DMS53 (cell line): Measurements from ENCODE around the gene SYNDIG1L.

ENCODE experiments used
- DNase-seq: peaks from one replicate; lab custom pipeline; 2025; lab: John Stamatoyannopoulos, UW

Gene SYNDIG1L

DNA sequence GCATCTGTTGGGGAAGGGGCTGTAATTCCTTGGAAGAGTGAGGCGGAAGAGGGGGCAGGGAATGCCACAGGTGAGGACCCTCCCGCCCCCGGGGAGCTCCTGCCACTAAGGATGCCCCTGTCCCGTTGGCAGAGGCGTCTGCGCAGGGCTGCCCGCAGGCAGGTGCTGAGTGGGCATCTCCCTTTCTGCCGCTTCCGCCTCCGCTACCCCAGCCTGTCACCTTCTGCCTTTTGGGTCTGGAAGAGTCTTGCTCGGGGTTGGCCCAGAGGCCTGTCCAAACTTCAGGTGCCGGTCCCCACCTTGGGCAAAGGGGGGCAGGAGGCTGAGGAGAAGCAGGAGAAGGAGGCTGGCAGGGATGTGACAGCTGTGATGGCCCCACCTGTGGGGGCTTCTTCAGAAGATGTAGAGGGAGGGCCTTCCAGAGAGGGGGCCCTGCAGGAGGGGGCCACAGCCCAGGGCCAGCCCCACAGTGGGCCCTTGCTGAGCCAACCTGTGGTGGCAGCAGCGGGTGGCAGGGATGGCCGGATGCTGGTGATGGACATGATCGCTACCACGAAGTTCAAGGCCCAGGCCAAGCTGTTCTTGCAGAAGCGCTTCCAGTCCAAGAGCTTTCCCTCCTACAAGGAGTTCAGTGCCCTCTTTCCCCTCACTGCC lies 67.7 kb downstream of the SYNDIG1L start:
- DNase-seq: no peak

- DNase-seq: peak; percentile 7
Observed at GRCh38 chr14:74357585-74357984, 68.4 kb downstream of the SYNDIG1L start.

- no peak for DNase-seq
Observed at GRCh38 chr14:74356892-74357575, 69.0 kb downstream of the SYNDIG1L start.
